NOMO-1 treated with DMSO at 0.1 percent for 48 hours (cell line): ENCODE results near the gene ABHD12B.
"Not testable (repeated sequence)": the region's sequence is repeated elsewhere in the genome, so short reads cannot be mapped to it uniquely, and the experiment has no call there.

Experiments used
- DNase-seq: peaks from one replicate; lab custom pipeline; 2025; ENCODE audit not compliant: unreplicated experiment; lab: John Stamatoyannopoulos, UW

ABHD12B gene

GRCh38 chr14:50932592-50933495, 61.0 kb downstream of the ABHD12B start:
- peak; percentile 0 for DNase-seq

- no peak for DNase-seq
Observed at GRCh38 chr14:50935126-50936015, 63.5 kb downstream of the ABHD12B start.

DNA sequence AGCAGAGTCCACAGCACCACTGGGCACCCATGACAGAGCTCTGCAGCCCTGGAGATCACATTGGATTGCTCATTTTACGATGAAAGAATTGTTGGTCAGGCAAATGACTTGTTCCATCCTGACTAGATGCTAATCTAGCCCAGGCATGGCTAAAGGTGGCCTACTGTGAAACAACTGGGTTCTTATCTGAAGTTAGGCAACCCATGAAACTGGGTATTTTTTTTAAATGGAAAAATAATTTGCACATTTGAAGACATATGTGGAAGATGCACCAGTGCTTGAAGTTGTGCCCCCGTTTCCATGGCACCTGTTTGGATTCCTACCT, 64.1 kb downstream of the ABHD12B start:
- DNase-seq, result no peak

GRCh38 chr14:50936882-50937281, 65.0 kb downstream of the ABHD12B start:
- no peak for DNase-seq

DNA sequence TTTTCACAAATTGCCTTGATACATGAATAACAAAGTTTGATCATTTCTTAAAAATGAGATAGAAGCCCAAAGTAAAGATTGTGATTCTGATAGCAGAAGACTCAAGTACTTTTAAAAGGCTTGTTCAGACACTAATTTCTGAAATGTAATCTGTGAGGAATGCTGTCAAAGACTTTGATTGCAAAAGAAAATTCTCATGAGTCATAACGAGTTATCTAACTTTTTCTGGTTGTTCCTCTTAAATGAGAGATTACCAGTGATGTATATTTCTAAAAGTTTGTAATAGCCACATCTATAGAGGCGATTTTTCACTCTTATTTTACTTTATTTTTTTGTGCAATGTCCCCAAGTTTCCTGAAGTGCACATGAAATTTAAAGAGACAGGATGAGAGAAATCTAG, 65.5 kb downstream of the ABHD12B start:
- peak; percentile 81 for DNase-seq

GRCh38 chr14:50937800-50938199, 65.9 kb downstream of the ABHD12B start:
- DNase-seq, result no peak

DNA sequence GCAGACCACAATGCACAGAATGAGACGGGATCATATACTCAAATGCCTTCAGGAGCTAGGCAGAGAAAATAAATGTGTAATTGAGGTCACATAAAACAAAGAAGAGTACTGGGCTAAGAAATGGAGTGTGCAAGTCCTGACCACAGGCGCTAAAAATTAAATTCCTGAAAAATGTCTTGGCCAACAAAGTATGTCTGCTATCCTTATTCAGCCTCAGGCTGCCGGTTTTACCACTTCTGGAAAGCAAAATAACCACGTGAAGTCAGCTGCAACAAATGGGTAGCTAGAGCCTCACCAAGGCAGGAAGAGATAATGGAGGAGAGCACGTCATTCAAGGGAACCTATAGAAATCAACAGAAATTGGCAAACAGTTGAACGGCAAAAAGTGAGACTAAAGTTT, 69.3 kb downstream of the ABHD12B start:
- peak; percentile 5 for DNase-seq

- DNase-seq, result not testable (repeated sequence)
Observed at GRCh38 chr14:50941638-50942037, 69.8 kb downstream of the ABHD12B start.

- DNase-seq, result peak; percentile 2
Observed at GRCh38 chr14:50943261-50943942, 71.5 kb downstream of the ABHD12B start.

DNA sequence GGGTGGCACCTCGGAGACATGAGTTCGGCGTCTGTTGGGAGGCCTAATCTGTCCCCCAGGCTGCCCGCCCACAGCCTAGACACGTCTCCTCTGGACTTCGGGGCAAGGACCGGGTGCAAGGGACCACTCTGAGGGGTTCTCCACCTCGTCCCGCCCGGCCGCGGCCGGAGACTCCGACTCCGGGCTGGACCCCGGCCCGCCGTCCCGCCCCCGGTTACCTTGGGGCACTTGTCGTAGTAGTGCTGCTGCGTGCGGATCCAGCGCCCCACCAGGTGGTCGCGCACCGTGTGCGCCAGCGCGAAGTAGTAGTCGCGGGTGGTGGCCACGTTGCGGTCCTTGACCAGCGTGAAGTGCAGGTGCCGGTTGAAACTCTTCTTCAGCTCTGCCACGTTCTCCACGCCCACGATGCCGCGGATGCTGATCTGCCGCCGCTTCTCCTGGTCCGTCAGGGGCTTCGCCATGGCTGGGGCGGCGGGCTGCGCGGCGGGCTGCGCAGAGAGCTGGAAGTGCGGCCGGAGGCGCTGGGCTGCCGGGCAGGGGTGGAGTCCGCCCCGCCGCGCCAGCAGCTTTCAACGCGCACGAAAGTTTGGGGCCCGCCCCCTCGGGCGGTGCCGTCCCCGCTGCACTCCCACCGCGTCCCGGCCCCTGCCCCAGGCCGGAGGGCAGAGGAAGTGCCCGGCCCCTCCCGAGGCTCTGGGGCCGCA, 72.2 kb downstream of the ABHD12B start, which contains the start of gene PYGL:
PYGL (minus strand) TSS at position 541 of the 704 bp plus-strand sequence; CDS start at position 461, 80 bp downstream.
- DNase-seq, result peak; percentile 76

GRCh38 chr14:50944647-50945413, 73.0 kb downstream of the ABHD12B start:
- peak; percentile 55 for DNase-seq

DNA sequence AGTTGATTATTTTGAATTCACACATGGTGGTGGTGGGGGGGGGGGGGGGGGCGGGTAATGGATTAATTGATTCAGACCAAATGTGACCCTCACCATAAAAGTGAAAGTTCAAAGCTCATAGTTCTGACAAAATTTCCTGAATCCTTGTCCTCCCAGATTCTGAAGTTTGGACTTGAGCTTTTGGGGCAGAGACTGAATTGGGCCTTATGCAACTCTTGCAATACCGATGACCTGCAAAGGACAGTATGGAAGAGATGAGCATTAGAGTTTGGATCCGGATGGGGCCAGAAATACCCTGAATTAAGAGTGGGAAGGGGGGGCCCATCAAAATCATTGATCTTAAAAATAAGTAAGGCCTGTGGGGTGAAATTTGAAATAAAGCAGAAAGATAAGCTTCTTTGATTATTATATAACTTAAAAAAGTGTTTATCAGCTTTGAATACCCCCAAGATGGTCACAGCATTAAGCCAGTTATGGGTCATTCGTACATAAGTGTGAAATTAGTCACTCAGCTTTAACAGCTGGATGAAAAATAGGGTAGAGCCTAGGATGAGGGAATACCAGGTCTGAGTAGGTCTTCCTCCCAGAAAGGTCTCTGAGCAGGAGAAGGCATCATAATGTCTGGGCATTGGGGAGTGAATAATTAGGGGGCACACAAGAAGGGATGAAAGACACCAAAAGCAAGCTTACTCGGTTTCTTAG, 74.5 kb downstream of the ABHD12B start:
- no peak for DNase-seq

- DNase-seq, result no peak
Observed at GRCh38 chr14:50947446-50947845, 75.6 kb downstream of the ABHD12B start.

GRCh38 chr14:50948205-50948604, 76.4 kb downstream of the ABHD12B start:
- no peak for DNase-seq

DNA sequence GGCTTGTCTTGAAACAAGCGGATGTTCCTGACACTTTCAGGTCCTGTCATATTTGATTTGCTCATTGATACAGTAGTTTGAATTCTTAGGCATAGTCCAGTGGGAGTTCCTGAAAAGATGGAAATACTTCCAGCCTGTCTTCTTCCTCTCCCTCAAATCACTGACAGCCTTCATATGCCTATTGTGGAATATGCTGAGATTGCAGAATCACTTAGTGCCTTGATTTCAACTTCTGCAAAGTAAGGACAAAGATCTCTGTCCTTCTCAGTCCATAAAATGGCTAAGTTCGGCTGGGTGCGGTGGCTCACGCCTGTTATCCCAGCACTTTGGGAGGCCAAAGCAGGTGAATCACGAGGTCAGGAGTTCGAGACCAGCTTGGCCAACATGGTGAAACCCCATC, 79.2 kb downstream of the ABHD12B start:
- DNase-seq, result no peak

GRCh38 chr14:50953502-50953901, 81.6 kb downstream of the ABHD12B start:
- peak; percentile 38 for DNase-seq
